Effector CD4-positive, alpha-beta T cell (primary cell): Measurements from ENCODE around the gene ABI3.
A peak's percentile ranks its signal among the peaks of the same experiment; 100 is the strongest.

ENCODE experiments used
- DNase-seq: peaks from one replicate; pipeline ENCODE4 v3.0.0-alpha.2; 2020

ABI3 gene

DNA sequence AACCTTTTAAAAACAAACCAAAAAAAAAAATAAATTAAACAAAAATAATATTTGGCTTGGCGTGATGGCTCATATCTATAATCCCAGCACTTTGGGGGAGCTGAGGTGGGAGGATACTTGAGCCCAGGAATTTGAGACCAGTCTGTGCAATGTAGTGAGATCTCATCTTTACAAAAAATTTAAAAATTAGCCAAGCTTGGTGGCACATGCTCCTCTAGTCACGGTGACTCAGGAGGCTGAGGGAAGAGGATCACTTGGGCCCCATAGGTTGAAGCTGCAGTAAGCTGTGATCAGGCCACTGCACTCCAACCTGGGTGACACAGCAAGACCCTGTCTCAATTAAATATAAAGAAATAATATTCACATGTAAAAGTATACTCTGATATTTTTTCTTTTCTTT, 12.3 kb upstream of the ABI3 start:
- DNase-seq: no peak

DNA sequence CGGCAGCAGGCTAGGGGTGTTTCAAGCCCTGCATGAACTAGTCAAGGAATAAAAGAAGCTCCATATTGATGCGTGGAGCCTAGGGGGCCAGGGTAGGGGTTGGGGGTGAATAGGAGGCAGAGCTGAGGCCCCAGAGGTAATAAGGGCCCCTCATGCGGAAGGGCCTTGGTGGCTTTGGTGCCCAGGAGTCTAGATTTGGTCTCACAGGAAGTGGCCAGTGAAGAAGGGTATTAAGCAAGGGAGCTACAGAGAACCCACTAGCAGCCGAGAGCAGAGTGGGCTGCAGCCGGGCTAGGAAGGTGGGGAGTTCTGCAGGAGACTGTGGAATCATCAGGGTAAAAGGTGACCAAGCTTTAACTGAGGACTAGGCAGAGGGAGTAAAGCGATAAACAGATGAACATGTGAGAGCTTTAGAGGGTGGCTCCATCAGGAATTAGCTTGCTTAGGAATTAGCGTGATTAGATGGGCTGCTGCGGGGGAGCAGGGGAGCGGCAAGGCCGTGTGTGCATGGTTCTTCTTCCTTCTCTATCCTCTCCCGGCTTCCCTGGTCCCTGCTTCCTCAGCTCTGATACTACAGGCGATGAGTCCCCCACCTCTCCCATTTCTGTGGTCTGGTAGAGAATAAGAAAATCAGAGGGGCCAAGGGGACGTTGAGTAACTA, 10.0 kb upstream of the ABI3 start:
- no peak for DNase-seq

DNA sequence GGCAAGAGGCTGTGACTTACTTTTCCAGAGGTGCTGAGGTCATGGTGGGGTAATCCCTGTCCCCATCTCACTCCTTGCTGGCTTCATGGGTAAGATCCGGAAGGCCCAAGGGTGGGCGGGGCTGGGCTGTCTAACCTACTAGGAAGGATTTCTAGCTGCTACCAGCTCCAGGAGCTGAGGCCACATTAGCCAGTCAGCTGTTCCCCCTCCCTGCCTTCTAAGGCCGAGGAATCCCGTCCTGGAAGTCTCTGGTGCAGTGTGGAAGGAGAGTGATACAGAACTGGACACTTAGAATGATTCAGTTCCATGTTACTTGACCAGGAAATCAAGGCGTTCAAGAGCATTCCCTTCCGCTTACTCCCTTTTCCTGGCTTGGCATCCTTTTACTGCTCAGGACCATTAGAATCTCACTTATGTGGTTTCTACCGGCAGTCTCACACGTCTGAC, 9.0 kb upstream of the ABI3 start:
- DNase-seq: no peak

DNA sequence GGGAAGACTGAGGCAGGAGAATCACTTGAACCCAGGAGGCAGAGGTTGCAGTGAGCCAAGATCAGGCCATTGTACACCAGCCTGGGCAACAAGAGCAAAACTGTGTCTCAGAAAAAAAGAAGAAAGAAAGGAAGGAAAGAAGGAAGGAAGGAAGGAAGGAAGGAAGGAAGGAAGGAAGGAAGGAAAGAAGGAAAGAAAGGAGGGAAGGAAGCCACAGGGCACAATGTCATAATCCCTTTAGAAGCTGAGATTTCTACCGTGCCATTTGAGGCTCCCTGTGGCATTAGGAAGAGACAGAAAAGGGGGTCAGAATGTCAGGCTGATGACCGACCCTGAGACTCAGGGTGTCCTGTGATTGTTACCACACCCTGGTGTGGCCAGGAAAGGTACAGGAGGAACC, 6.7 kb upstream of the ABI3 start:
- DNase-seq: no peak

DNA sequence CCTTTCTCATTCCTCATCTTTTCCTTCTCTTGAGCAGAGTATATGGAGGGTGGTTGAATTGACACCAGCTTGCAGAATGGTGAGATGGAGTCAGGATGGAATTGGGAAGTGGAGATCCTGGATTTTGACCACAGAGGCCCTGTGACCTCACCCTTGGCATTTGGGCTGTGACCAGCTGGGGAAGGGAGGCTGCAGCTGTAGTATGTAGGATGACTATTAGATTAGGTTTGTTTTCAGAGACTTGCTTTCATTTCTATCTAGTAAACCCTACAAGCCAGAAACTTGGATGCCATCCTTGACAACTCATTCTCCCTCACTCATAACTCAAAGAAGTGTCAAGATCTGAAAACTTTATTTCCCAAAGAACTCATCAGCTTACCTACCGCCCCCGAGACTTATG, 6.0 kb upstream of the ABI3 start:
- no peak for DNase-seq

DNA sequence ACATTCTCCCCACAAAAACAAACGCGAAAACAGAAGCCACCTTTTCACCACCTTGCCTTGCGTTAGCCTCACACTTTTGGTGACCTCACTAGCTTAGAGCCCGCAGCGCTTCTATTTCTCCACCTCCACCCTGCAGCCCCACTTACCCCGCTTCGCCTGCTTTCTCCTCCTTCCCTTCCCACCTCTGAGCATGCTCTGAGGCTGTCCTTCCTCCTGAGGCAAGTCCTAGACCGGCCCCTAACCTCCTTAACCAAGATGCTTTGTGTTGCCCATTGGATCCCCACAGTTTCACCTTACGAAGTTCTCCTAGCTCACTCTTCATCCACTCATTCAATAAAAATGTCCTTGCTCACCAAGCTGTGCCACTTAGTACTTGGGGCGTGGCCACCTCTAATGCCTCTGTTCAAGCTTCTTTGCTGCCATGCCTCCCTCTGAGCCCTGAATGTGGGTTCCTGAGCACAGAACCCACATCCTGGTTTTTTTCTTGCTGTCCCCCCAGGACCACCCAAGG, 1.4 kb upstream of the ABI3 start:
- no peak for DNase-seq

DNA sequence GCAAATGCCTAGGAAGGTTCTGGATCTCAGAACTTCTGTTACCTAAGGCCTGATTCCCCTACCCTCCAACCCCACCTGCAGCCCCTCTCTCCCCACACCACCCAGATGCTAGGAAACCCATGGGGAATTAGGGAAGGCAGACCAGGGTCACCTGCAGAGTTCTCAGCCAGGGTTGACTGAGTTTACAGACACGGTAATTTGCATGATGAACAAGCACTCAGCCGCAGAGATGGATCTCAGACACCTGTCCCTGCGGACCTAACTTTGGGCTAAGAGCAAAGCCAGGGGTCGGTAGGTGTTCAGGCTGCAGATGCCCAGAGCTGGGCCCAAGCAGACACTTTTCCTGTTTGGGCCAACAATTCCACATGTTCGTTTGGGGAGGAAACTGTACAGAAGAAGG, 2.9 kb downstream of the ABI3 start:
- DNase-seq: no peak

DNA sequence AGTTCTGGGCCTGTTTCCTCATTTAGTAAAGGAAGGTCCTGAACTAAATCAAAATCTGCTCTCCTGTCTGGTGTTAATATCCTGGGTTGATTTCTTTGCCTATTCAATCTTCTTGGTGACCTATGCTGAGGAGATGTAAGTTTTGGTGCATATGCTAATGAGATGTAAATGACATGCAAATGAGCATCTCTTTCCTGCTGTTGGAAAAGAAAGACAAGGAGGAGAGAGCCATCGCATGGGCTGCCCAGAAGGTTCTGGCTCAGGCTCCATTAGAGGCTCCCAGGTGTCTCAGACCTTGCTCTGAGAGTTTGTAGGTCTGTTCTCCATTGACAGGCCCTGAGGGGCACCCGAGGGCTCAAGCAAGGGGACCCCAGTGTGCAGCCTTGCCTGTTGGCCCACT, 3.3 kb downstream of the ABI3 start:
- DNase-seq: no peak

DNA sequence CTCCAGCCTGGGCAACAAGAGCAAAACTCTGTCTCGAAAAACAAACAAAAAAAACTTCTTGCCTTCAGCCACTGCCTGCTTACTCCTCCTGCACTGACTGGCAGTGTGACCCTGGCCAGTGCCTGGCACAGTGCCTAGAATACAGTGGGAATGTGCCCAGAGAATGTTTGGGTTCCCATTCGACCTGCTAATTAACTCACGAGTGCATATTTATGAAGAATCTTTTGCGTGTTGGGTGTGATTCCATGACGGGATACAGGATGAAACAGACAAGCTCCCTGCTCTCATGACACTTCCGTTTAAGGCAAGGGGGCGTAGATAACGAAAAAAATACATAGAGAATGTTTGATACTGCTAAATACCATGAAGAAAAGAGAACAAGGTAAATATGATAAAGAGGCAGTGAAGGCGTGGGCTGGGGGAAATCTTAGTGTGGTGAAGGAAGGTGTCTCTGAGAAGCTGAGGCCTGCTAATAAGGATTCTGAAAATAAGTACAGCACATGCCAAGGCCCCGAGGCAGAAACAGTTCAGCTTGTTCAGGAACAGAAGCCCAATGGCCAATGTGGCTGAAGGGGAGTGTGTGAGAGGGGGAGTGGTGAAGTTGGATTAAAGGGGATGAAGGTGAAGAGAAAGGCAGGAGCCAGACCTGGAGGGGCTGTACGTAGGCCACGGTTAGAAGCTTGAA, 4.3 kb downstream of the ABI3 start:
- DNase-seq: no peak

DNA sequence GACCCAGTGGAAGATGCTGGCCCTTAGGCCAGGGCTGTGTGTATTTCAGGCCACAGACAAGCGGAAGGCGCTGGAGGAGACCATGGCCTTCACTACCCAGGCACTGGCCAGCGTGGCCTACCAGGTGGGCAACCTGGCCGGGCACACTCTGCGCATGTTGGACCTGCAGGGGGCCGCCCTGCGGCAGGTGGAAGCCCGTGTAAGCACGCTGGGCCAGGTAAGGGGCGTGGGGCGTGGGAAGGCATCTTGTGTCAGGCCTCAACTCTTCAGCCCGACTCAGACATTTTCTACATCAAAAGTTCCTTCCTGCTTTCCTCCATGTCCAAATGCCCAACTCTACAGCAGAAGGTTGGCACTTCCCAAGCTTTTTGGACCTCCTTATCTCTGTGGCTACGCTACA, 6.0 kb downstream of the ABI3 start:
- DNase-seq: no peak

DNA sequence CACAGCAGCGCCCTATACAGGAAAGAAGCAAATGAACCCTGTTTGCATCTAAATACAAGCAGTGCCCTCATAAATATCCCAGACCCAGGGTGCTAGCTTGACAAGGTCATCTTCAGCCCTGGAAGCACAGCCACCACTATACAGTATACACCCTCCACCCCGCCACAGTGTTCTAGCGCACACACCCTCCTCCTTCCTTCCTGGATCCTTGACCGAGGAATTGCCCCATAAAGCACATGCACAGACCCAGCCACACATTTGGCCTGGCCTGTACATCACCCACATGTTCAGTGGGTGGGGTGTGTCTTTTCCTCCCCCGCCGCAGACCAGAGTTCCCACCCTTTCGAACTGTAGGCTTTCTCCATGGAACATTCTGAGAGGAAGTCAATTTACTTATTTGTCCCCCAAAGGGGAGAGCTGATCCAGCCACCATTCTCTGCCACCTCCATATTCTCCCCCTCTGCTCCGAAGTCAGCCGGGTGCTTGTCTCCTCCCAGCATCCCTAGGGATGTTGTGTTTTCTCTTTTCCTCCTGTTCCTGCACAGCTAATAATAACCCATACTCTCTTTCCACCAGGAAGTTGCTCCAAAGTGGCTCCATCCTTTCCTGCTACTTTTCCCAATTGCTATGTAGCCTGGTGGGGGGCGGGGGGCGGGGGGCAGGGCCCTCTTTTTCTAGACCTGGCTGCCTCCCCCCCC, 6.6 kb downstream of the ABI3 start:
- DNase-seq: no peak

DNA sequence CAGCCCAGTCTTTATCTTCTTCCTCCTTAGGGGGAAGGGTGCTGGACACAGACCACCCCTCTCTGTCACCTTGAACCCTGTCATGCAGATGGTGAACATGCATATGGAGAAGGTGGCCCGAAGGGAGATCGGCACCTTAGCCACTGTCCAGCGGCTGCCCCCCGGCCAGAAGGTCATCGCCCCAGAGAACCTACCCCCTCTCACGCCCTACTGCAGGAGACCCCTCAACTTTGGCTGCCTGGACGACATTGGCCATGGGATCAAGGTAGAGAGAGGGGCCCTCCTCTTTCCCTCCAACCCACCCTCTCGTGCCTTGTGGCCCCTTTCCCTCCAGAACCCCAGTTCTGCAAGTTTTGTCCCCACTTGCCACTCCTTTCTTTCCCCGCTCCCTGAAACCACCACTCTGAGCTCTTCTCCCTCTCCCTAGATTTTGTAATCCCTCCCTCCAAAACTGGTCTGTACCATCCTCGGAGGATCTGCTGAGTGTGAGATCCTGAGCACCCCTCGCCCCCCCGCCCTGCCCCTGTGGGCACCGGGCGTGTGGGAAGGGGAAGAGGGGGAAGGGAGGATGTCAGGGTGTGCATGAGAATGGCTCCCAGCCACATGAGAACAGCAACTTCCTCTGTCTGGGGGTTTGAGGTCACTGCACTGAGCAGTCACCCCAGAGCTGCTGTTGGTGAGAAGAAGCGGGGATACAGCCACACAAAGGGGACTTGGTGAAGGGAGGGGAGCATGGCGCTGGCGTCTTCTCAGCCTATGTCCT, 7.3 kb downstream of the ABI3 start:
- peak; percentile 57 for DNase-seq

DNA sequence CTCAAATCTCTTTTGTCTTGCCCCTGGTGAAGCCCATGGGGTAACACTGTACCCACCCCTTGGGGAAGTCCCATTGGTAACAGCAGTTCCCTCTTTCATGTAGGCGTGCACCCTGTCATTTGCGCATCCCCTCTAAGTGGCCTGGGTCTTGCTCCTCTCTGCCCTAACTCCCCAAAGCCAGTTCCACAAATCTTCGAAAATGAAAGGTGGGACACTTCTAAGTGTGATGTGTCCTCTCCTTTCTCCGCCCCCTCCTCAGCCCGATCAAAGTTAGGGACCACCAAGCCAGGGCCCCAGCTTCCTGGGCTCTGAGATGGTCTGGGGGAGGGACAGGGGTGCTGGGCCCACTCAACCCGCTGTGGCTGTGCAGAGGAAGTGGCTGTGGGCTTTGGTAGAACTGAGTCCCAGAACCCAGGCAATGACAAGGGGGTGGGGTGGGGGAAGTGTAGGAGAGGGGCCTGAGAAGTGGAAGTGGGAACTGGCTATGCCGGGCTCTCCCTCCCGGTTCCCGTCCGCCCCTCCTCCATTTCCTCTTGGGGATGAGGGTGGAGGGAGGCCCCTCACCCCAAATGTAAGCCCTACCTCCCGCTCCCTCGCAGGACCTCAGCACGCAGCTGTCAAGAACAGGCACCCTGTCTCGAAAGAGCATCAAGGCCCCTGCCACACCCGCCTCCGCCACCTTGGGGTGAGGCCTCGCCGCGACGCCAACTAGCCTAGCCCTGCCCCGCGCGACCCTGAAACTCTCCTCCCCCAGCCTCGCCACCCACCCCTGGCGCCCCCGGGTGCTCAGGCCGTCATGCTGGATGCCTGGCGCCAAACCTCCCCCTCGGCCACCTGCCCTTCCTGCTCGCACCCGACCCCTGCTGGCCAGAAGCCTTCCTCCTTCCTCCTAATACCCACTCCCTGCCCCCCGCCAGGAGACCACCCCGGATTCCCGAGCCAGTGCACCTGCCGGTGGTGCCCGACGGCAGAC, 8.7 kb downstream of the ABI3 start:
- no peak for DNase-seq

DNA sequence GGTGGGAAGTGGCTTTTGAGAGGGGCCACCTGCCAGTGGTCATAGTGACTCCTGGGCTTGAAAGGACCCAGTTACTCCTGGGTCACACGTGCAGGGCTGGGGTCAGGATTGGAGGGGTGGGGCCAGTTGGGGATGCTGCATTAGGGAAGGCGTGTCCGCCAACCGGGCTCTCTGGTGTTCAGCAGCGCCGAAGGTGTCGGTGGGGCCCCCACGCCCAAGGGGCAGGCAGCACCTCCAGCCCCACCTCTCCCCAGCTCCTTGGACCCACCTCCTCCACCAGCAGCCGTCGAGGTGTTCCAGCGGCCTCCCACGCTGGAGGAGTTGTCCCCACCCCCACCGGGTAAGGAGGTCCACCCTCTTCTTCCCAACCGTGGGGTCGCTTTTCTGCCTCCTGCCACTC, 9.5 kb downstream of the ABI3 start:
- no peak for DNase-seq

DNA sequence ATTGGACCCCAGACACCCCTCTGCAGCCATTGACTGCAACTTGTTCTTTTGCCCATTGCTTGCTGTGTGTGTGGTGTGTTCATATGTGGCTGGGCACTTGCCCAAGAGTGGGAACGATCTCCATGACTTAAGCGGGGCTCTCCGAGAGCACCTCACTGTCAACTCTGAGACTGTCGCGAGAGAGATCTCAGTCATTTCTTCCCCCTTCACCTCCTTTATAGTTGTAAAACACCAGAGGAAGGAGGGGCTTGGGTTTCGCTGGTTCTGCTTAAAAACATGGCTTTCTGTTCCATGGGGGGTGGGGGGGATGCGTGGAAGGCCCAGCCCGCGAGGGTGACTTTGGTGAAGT, 12.6 kb downstream of the ABI3 start:
- DNase-seq: no peak

DNA sequence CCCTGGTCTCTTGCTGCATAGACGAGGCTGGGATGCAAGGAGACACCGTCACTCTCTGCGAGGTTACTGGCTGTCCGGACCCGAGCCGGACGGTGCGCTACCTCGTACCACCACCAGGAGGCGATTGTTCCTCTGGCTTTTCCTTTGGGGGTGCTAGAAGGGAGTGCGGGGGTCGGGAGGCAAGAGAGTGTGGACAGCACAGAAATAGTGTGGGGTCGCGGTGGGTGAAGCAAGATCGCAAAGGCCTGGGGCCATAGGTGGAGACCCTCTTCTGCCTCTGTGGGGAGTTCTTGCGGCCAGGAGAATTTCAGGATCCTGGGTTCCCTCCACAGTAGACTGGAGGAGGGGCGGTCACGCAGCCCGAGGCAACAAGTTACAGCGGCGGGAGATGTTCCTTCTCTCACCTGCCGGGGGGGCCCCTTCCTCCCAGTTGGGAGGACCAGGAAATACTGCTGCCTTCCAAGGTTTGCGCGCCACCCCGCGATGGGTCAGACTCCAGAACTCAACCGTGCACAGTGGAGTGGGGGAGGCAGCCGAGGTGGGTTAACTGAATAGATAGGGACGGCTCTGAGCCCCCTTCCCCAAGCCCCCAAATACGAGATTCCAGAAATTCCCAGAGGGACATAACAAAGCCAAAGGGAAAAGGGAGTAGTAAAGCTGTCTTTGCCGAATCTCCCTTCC, 13.2 kb downstream of the ABI3 start:
- peak; percentile 55 for DNase-seq

DNA sequence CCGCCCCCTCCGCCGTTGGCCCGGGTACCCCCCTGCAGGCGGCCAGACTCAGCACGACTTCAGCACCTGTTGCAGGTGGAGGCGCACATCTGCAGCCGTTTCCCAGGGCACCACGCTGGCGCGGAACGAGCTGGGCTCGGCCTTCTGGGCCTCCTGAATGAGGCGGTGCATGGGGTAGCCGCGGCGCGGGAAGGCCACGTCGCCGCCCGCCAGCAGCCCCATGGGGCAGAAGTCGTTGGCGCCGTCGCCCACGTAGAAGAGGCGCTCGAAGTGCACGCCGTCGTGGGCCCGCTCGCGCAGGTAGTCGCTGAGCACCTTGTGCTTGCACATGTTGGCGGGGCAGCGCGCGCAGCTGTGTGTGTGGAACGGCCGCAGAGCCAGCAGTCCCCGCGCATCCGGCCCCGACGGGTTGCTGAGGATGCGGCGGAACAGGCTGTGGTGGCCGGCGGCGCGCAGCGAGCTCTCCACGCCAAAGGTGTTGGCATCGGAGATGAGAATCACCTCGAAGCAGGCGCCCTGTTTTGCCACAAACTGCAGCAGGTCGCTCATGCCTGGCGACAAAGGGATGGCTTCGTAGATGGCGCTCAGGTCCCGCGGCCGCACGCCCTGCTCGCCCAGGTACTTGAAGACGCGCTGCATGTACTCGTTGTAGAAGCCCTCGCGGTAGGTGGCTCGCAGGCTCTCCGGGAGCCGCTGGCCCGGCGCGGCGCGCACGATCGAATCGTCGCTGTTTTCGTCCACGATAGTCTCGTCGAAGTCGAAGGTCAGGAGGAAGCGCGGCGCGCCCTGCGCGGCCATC, 13.9 kb downstream of the ABI3 start:
- DNase-seq: peak; percentile 32

DNA sequence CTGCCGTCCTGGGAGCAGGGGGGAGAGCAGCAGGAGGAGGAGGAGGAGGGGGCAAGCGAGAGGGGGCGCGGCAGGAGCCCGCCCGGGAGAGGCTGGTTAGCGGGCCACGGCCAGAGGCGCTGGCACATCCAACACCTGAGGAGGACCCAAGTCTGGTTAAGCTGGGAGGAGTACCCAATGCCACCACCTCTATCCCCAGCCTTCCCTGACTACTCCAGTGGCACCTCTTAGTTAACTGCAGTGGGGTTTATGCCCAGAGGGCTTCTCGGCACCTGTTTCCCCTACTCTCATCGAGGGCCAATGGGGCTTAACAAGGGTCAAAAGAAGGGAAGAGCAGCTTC, 14.5 kb downstream of the ABI3 start:
- DNase-seq: no peak

DNA sequence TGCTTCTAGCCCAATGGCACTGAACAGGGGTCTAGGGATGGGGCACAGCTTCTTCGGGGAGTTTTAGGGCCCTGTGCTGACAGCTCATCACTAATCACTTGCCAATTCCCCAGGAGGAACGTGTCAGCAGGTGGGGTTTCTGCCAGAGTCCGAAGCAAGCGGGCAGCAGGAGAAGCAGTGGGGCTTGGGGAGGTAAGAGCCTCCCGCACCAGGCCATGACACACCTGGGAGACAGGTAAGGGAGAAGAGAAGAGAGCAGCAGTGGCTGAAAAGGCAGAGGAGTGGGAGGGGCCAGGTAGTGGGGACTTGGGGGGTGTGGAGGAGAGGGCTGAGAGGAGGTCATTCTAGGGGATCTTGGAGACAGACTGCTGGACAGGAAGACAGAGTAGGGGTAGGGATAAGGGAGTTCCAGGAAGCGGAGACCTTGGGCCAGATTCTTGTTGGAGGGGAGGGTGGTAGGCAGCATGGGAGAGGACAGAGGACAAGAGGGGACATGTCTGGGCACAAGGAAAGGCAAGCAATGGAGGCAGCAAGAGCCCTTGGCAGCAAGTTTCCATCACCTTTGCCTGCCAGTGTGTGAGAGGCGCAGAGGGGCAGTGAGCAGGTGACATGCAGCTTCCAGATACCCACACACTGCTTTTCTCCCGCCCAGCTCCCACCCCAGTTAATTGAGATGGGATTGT, 15.2 kb downstream of the ABI3 start:
- DNase-seq: no peak

DNA sequence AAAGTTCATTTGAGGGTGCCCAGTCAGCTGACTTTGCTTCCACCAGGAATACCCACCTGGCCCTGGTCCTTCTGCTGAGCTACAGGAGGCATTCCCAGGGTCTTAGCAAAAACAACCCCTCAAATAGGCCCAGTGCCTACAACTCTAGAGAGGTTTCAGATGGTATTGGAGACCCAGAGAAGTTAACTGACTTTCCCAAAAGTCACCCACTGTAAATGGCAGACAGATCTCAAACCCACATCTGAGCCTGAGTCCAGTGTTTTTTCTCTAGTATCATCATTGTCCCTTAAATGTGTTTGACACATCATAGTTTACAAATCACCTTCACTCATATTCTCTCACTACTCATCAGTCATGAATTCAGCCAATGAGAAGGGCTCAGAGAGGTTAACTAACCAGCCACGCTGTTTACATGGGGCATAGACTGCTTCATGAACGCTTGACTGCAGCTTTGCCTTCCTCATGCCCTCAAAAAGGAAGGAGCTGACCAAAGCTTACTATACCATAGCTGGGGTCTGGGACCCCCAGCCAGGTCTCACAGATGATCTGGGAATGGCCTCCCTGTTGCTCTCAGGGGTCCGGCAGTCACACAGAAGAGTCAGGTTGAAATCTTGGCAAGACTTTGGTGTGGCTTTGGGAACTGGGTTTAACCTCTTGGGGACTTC, 16.4 kb downstream of the ABI3 start:
- no peak for DNase-seq
